Stimulated activated CD8-positive, alpha-beta memory T cell treated with anti-CD3 and anti-CD28 coated beads, Interleukin-12 subunit alpha, Interleukin-12 subunit beta, amount 100 ng/mL, for 1 hour (primary cell): ENCODE measurements around the gene ZNF780A.
A peak's percentile ranks its signal among the peaks of the same experiment; 100 is the strongest.
"Not testable (repeated sequence)": the region's sequence is repeated elsewhere in the genome, so short reads cannot be mapped to it uniquely, and the experiment has no call there.

Source experiments
- DNase-seq: peaks from one replicate; pipeline ENCODE4 v3.0.0-alpha.2; 2020; ENCODE audit warnings: low read depth

The ZNF780A gene

DNA sequence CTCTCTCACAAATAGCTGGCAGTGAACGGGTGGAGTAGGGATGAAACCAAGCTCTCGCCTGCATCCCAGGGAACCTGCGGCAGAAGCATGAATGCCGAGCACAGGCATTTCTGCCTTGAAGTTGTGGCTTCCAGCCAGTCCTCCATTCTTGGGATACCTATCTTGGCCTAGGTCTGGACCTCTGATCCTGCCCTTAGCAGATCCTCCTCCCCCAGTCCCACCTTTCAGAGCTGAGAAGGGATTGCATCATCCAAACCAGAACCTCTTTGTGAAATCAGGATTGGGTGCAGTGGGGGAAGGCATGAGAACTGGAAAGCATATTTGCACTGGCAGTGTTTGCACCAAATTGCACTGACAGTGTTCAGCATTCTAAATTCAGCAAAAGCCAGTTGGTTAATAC is 5.8 kb downstream of the ZNF780A start:
- no peak for DNase-seq

GRCh38 chr19:40081411-40081810 is 9.3 kb downstream of the ZNF780A start:
- DNase-seq, result no peak

GRCh38 chr19:40080289-40080688 is 10.5 kb downstream of the ZNF780A start:
- no peak for DNase-seq

DNA sequence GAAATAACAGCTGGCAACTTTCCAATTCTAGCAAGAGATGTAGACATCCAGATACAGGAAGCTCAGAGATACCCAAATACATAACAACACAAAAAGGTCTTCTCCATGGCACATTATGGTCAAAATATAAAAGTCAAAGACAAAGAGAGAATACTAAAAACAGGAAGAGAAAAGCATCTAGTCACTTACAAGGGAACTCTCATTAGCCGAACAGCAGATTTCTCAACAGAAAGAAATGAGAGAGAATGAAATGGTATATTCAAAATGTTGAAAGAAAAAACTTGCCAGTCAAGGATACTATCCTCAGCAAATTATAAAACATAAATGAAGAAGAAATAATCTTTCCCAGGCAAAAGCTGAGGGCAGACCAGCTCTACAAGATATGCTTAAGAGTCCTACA is 12.4 kb downstream of the ZNF780A start:
- DNase-seq, result no peak

DNA sequence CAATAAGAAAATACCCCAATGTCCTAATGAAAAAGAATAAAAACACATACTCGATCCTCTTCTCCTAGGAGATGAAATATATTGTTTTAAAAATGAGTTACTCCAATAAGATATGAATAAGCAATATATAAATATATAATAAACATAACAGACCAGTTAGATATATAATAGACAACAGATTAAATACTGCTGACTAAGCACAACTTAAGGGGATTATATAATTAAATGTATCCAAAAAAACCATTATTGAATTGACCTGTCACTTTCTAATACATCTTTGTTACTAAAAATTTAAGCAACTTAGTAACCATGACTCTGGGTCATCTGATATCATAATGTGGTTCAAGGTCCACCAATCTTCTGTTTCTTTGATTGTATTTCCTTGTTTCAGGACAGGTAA is 20.7 kb downstream of the ZNF780A start:
- DNase-seq, result no peak

DNA sequence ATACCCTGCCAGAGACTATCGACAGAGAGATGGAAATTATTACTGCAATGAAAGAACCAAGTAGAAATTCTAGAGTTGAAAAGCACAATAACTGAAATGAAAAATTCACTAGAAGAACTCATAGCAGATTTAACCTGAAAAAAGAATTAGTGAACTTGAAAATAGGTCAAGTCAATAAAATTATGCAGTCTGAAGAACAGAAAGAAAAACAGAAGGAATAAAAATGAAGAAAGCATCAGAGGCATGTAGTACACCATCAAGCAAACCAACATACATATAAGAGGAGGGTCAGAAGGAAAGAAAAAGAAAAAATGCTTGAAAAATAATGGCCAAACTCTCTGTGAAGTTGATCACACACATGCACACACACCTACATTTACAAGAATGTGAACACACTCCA is 31.1 kb downstream of the ZNF780A start:
- no peak for DNase-seq

GRCh38 chr19:40057166-40057565 is 33.6 kb downstream of the ZNF780A start:
- no peak for DNase-seq

- no peak for DNase-seq
These were observed 34.2 kb downstream of the ZNF780A start for GRCh38 chr19:40056505-40056904.

DNA sequence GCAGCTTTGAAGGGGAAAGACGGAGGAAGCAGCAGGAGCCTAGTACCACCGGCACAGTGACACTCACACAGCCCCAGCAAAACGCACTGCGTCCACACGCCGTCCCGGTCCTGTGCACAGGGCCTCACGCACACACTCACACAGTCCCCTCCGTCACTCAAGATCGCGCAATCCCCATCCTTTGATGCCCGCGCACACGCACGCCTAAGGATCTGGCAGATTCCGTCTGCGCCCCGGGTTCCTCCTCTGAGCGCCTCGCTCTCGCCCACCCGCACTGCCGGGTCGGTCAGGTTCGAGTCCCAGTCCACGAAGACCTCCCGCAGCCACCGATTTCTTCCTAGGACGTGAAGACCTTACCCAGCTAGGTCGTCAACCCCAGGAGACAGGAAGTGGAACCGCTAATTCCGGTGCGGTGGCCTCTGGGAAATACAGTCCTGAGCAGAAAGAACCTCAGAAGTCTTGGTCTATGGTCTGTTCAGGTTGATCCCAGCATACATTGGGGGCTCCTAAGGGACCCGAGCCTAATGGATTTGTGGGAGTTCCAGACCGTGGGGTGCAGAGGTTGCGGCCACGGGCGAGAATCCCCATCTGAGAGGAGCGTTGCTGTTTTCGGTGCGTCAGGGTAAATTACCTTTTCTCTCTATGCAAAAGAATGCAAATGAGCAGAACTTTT is 34.8 kb downstream of the ZNF780A start, which contains the start of gene ZNF780B:
Gene ZNF780B, minus strand, starts transcription at position 400 of the 673 bp plus-strand sequence. CDS start 5,899 bp downstream, outside the sequence.
- DNase-seq, result peak; percentile 48

DNA sequence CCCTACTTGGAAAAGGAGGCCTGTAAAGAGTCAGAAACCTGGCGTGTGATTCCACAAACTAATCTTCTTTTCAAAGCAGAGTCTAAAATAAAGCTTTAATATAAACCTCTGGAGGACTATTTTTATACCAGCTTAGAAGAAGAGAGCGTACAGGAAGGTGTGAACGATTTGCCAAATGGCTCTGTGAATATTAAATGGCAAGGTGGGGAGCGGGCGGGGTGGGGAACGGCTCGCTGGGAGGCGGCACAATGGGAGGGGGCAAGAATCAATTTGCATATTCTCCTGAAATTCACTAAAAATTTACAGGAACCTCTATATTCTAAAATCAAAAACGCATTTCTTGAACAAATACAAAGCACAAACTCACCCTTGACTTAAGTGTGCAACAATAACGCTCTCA is 35.7 kb downstream of the ZNF780A start:
- no peak for DNase-seq

DNA sequence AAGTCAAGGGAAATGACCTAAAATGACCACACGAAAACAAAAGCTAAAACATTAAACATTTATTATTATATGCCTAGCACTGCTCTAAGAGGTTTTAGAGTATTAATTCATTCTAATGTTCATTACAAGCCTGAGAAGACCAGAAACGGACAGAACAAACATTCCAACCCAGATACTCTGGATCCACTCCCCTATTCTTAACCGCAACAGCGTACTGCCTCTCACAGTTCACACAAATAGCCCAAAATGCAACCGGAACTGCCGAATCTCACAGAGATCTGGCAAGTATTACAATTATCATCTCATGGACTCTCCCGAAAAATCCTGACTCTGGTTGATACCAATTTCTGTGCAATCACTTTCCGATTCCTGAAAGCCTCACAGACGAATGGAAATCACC is 36.1 kb downstream of the ZNF780A start:
- DNase-seq, result no peak

DNA sequence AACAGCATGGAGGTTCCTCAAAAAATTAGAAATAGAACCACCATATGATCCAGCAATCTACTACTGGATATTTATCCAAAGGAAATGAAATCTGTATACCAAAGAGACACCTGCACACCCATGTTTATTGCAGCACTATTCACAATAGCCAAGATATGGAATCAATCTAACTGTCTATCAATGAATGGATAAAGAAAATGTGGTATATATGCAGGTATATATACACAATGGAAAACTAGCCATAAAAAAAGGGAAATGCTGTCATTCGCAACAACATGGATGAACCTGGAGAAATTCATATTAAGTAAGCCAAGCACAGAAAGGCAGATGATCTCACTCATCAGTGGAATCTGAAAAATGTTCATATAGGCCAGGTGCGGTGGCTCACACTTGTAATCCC is 37.3 kb downstream of the ZNF780A start:
- no peak for DNase-seq

- DNase-seq, result not testable (repeated sequence)
These were observed 49.0 kb downstream of the ZNF780A start for GRCh38 chr19:40041718-40042117.

DNA sequence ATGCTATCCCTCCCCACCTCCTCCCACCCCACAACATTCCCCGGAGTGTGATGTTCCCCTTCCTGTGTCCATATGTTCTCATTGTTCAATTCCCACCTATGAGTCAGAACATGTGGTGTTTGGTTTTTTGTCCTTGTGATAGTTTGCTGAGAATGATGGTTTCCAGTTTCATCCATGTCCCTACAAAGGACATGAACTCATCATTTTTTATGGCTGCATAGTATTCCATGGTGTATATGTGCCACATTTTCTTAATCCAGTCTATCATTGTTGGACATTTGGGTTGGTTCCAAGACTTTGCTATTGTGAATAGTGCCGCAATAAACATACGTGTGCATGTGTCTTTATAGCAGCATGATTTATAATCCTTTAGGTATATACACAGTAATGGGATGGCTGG is 52.7 kb downstream of the ZNF780A start:
- not testable (repeated sequence) for DNase-seq

DNA sequence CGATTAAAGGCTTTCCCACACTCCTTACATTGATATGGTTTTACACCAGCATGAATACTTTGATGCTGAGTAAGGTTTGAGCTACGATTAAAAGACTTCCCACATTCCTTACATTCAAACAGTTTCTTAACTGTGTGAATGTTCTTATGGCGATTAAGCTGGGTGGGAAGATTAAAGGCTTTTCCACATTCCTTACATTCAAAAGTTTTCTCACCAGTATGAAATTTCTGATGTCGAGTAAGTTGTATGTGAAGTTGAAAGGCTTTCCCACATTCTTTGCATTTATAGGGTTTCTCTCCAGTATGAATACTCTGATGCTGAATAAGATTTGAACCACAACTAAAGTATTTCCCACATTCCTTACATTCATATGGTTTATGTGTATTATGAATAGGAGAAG is 54.7 kb downstream of the ZNF780A start:
- no peak for DNase-seq

DNA sequence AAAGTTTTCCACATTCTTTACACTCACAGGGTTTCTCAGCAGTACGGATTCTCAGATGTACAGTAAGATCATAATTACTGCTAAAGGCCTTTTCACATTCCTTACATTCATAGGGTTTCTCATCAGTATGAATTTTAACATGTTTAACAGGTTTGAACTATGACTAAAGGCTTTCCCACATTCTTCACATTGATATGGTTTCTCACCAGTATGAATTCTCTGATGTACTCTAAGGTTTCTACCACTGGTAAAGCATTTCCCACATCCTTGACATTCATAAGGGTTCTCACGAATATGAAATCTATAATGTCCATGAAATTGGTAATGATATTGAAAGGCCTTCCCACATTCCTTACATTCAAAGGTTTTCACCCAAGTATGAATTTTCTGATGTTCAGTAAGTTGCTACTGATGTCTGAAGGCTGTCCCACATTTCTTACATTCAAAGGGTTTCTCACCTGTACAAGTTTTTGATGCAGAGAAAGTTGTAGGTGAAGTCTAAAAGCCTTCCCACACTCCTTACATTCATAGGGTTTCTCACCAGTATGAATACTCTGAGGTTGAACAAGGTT is 56.7 kb downstream of the ZNF780A start:
- DNase-seq, result no peak

- no peak for DNase-seq
These were observed 64.2 kb downstream of the ZNF780A start for GRCh38 chr19:40026597-40026970.

DNA sequence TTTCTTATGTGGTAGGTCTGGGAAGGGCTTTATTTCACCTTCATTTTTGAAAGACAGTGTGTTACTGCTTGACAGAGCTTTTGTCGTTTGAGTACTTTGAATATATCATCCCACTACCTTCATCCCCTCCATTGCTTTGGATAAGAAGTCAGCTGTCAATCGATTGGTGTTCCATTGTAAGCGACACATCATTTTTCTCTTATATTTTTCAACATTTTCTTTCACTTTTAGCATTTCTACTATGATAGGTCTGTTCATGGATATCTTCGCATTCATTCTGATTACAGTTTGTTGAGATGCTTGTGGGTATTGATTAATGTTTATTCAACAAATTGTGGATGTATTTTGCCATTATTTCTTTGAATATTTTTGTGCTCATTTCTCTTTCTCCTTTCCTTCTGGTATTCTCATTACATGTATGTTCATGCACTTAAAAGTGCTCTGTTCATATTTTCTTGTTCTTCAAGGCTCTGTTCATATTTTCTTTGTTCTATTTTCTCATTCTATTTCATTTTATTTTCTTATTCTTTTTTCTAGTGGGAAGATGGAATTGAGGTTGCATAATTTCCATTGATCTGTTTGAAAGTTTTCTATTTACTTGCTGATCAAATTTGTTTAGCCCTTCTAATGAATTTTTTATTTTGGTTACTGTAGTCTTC is 64.7 kb downstream of the ZNF780A start:
- no peak for DNase-seq

- DNase-seq, result no peak
These were observed 66.8 kb downstream of the ZNF780A start for GRCh38 chr19:40023969-40024368.
